ENCODE results near the gene FCGR3B.
"Not testable (repeated sequence)": the region's sequence is repeated elsewhere in the genome, so short reads cannot be mapped to it uniquely, and the experiment has no call there.

The FCGR3B gene

GRCh38 chr1:161631076-161631475 is at the start of gene FCGR3B:
Gene FCGR3B (minus strand): TSS chr1:161631176. CDS start chr1:161631094, 82 bp downstream.
- DNase-seq, result no peak

GRCh38 chr1:161678500-161678899 is 47.5 kb upstream of the FCGR3B start:
- no peak for DNase-seq

GRCh38 chr1:161676958-161677689 is 46.1 kb upstream of the FCGR3B start:
- DNase-seq, result no peak

- DNase-seq, result no peak
These were observed 45.5 kb upstream of the FCGR3B start for GRCh38 chr1:161676441-161676840.

- DNase-seq, result not testable (repeated sequence)
These were observed 43.9 kb upstream of the FCGR3B start for GRCh38 chr1:161674908-161675307.

GRCh38 chr1:161674447-161674846 is 43.5 kb upstream of the FCGR3B start:
- DNase-seq, result not testable (repeated sequence)

- DNase-seq, result not testable (repeated sequence)
These were observed 42.5 kb upstream of the FCGR3B start for GRCh38 chr1:161673437-161673836.

- not testable (repeated sequence) for DNase-seq
These were observed 40.4 kb upstream of the FCGR3B start for GRCh38 chr1:161671045-161672020.

- DNase-seq, result not testable (repeated sequence)
These were observed 33.7 kb upstream of the FCGR3B start for GRCh38 chr1:161664689-161665088.

- not testable (repeated sequence) for DNase-seq
These were observed 32.6 kb upstream of the FCGR3B start for GRCh38 chr1:161663569-161663968.

- not testable (repeated sequence) for DNase-seq
These were observed 31.8 kb upstream of the FCGR3B start, which contains the start of gene FCGR2B for GRCh38 chr1:161662684-161663339. Gene FCGR2B (plus strand): TSS chr1:161663143. CDS start chr1:161663242, 99 bp downstream.

- DNase-seq, result not testable (repeated sequence)
These were observed 30.8 kb upstream of the FCGR3B start for GRCh38 chr1:161661660-161662311.

GRCh38 chr1:161658524-161658923 is 27.5 kb upstream of the FCGR3B start:
- not testable (repeated sequence) for DNase-seq

- not testable (repeated sequence) for DNase-seq
These were observed 23.0 kb upstream of the FCGR3B start for GRCh38 chr1:161653971-161654370.

- not testable (repeated sequence) for DNase-seq
These were observed 22.6 kb upstream of the FCGR3B start for GRCh38 chr1:161653541-161653940.

- peak; percentile 0 for DNase-seq
These were observed 16.8 kb upstream of the FCGR3B start for GRCh38 chr1:161647507-161648360.

- DNase-seq, result not testable (repeated sequence)
These were observed 13.9 kb upstream of the FCGR3B start for GRCh38 chr1:161644855-161645254.

GRCh38 chr1:161643481-161644208 is 12.7 kb upstream of the FCGR3B start:
- DNase-seq, result not testable (repeated sequence)

GRCh38 chr1:161642697-161643096 is 11.7 kb upstream of the FCGR3B start:
- DNase-seq, result not testable (repeated sequence)

- DNase-seq, result not testable (repeated sequence)
These were observed 8.2 kb upstream of the FCGR3B start for GRCh38 chr1:161639203-161639602.
